Measurements from ENCODE around the gene TMEM245. TPM values are rescaled to one million over a fixed set of nuclear protein-coding genes. Genes with fewer than 3 reads are reported as not detected.

Gene TMEM245
- total and polyA plus RNA-seq, 9 donors: 28.1 to 102 (median 77.4) TPM

DNA sequence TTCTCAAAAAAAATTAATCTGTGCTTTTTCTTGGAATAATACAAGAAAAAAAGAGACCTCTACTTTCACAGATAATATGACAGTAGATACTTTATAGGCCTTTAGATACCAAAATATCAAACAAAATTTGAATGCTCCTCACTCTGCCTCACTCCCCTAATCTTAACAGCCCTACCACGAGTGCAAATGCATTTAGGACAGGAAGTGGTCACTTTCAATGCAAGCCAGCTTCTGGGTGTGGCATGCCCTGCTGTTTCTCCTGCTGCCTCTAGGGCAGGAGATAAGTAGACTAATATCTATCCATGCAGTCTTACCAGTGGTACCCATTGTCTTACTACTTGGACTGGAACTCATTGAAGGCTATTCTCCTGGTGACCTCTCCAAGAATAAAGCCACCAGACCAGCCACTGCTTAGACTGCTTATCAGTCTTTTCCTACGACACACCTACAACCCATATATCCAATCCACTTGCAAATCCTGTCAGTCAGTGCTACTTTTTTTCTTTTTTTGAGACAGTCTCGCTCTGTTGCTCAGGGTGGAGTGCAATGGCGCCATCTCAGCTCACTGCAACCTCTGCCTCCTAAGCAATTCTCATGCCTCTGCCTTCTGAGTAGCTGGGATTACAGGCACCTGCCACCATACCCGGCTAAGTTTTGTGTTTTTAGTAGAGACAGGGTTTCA is 24.3 kb upstream of the TMEM245 start:
- TF ChIP-seq, protein P1, sequence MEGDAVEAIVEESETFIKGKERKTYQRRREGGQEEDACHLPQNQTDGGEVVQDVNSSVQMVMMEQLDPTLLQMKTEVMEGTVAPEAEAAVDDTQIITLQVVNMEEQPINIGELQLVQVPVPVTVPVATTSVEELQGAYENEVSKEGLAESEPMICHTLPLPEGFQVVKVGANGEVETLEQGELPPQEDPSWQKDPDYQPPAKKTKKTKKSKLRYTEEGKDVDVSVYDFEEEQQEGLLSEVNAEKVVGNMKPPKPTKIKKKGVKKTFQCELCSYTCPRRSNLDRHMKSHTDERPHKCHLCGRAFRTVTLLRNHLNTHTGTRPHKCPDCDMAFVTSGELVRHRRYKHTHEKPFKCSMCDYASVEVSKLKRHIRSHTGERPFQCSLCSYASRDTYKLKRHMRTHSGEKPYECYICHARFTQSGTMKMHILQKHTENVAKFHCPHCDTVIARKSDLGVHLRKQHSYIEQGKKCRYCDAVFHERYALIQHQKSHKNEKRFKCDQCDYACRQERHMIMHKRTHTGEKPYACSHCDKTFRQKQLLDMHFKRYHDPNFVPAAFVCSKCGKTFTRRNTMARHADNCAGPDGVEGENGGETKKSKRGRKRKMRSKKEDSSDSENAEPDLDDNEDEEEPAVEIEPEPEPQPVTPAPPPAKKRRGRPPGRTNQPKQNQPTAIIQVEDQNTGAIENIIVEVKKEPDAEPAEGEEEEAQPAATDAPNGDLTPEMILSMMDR (IDR thresholded peaks at IDR 0.05): no peak
- no peak for TF ChIP-seq POLR2A (IDR thresholded peaks at IDR 0.05)
- WGBS, 3 donors: 81 to 88% (median 82%) methylated on average over 5 of the region's 5 CpGs
- Histone ChIP-seq H3K9me3 (no peaks in the 10 kb centered on the region), H3K27ac (no peak overlapping the region), H3K4me1 (ENCODE audit: insufficient read depth) (no peaks in the 10 kb centered on the region), H3K27me3 (no peaks in the 10 kb centered on the region), H3K4me3 (no peak overlapping the region), H3K36me3 (no peaks in the 10 kb centered on the region)
- intact Hi-C loops (cut with DNase I): no loop called here
- DNase-seq: no peak

DNA sequence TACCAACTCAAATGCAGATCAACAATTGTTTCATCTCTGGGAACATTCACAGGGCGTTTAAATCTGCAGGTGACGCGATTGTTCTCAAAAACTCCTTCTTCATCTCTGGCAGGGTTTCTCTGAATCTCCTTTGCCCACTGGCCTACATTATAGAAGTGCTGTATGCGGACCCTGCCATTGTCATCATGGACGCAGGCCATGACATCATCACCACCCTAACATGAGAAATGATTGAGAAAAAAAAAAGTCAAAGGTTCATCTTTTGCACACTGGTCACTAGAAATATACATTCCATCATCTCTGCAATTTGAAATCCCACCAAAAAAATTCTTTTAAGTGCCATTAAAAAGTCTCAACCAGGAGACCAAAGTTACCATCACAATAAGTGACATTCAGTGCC is 21.6 kb upstream of the TMEM245 start:
- 96% methylated on average over 5 of the region's 5 CpGs for WGBS, 3 donors
- DNase-seq: no peak

DNA sequence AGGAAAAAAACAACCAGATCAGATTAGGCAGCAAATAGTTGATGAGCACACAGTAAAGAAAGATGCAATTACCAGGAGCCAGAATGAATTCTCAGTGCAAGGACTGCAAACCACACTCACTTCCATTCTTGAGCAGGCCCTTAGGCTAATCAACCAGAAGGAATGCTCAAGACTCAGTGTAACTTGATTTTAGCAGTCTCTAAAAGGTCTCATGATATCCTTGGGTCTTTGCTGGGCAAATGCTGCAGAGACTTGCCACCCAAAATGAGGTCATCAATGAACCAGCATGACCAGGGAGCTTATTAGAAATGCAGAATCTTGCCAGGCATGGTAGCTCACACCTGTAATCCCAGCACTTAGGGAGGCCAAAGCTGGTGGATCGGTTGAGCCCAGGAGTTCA is 20.1 kb upstream of the TMEM245 start:
- TF ChIP-seq EP300 (IDR thresholded peaks at IDR 0.05) (no peak), POLR2A (IDR thresholded peaks at IDR 0.05) (no peak)
- TF ChIP-seq, protein P1 (IDR thresholded peaks at IDR 0.05): no peak
- Histone ChIP-seq H3K36me3 (no peaks in the 10 kb centered on the region), H3K27ac (no peak overlapping the region), H3K27me3 (no peaks in the 10 kb centered on the region), H3K9me3 (no peaks in the 10 kb centered on the region), H3K4me1 (ENCODE audit: insufficient read depth) (no peaks in the 10 kb centered on the region), H3K4me3 (no peak overlapping the region)
- intact Hi-C loops (cut with DNase I): no loop called here
- DNase-seq: no peak
- WGBS, 3 donors: 98 to 100% (median 100%) methylated on average over 1 of the region's 1 CpG

More for the DNA sequence above, 21.6 kb upstream of the TMEM245 start:
- Histone ChIP-seq H3K4me3 (no peak overlapping the region), H3K36me3 (no peaks in the 10 kb centered on the region), H3K9me3 (no peaks in the 10 kb centered on the region), H3K4me1 (ENCODE audit: insufficient read depth) (no peaks in the 10 kb centered on the region), H3K27me3 (no peaks in the 10 kb centered on the region), H3K27ac (no peak overlapping the region)
- TF ChIP-seq POLR2A (IDR thresholded peaks at IDR 0.05): no peak
- intact Hi-C loops (cut with DNase I): no loop called here

DNA sequence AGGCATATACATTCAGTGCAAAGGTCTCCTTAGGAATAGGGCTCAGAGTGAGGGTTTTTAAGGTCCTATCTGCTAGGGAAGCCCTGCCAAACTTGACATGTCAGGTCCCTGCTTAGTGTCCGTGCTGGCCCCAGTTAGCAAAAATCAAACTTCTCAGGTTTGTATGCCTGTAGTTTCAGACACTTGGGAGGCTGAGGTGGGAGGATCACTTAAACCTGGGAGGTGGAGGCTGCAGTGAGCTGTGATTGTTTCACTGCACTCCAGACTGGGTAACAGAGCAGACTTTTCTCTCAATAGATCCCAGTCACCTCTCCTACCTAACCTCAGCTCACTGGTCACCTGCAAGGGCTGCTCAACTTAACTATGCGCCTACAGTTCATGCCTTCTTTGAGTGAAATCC is 18.7 kb upstream of the TMEM245 start:
- Histone ChIP-seq H3K36me3 (no peaks in the 10 kb centered on the region), H3K27ac (no peak overlapping the region), H3K4me3 (no peak overlapping the region), H3K9me3 (no peaks in the 10 kb centered on the region), H3K27me3 (no peaks in the 10 kb centered on the region), H3K4me1 (ENCODE audit: insufficient read depth) (no peaks in the 10 kb centered on the region)
- TF ChIP-seq EP300 (IDR thresholded peaks at IDR 0.05): no peak
- TF ChIP-seq POLR2A (IDR thresholded peaks at IDR 0.05): no peak
- TF ChIP-seq, protein P1 (IDR thresholded peaks at IDR 0.05): no peak
- intact Hi-C loops (cut with DNase I): no loop called here
- DNase-seq: no peak
- 90 to 98% (median 97%) methylated on average over 2 of the region's 2 CpGs for WGBS, 3 donors

DNA sequence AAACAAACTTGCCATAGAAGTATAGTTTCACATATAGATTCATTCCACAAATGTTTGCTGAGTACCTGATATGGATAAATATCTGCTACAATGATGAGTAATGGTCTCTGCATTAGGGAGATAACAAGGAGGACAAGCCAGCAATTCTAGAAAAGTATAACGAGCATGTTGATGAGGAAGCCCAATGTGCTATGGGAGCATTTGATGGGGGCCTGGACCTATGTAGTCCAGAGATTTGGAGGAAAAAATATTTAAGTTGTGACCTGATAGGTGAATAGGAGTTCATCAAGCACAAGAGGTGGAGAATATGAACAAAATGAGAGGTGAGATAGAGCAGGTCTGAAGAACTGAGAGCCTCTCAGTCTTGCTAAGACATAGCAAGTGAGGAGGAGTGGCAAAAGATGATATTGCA is 14.4 kb upstream of the TMEM245 start:
- intact Hi-C loops (cut with DNase I): no loop called here
- Histone ChIP-seq H3K9me3 (no peaks in the 10 kb centered on the region), H3K36me3 (no peaks in the 10 kb centered on the region), H3K27ac (no peak overlapping the region), H3K4me3 (no peak overlapping the region), H3K4me1 (ENCODE audit: insufficient read depth) (no peaks in the 10 kb centered on the region), H3K27me3 (no peaks in the 10 kb centered on the region)
- DNase-seq: no peak
- 87 to 98% (median 97%) methylated on average over 1 of the region's 1 CpG for WGBS, 3 donors
- TF ChIP-seq, protein P1 (IDR thresholded peaks at IDR 0.05): no peak
- TF ChIP-seq POLR2A (IDR thresholded peaks at IDR 0.05) (no peak), EP300 (IDR thresholded peaks at IDR 0.05) (no peak)
